HG02678 (cell line): ENCODE measurements around the gene CDC42BPG.

Source experiments
- ATAC-seq: cut with Tn5 transposase; IDR thresholded peaks from one replicate; pipeline ENCODE4 v1.9.1; 2021; ENCODE audit warnings: mild to moderate bottlenecking, moderate library complexity; ENCODE audit not compliant: unreplicated experiment

Gene CDC42BPG

DNA sequence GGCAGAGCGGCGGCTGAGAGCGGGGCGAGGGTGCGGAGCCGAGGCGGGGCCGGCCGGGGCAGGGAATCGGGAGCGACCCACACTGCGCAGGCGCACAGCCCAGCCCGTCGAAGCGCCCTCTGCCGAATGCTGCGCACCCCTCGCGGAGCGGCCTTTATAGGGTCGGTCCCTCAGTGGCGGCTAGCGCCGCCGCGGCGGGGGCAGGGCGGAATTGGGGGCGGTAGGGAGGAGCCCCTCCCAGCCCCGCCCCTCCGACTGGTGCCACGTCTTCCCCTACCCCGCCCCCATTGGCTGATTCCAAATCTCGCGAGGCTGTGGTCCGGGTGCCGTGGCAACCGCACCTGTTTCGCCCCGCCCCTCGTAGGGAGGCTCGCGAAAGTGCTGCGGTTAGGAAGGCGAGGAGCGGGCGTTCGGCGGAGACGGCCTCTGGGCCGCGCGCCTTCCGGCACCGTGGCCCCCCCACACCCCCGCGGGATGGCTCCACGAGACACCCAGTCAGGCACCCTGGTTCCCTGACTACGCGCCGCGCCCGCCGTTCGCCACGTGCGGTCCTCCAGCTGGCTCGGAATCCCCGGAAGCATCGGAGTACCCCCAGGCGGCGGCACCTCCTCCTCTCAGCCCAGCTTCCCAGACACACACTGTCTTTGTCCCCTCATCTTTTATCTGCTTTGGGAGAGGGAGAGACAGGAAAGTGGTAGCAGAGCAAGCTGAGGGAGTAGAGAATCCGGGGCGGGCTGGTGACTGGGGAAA, 34.2 kb upstream of the CDC42BPG start, which contains the start of gene EHD1:
EHD1 (minus strand) TSS at position 128 of the 750 bp plus-strand sequence. CDS start 157 bp downstream, outside the sequence.
- ATAC-seq = peak; percentile 71

DNA sequence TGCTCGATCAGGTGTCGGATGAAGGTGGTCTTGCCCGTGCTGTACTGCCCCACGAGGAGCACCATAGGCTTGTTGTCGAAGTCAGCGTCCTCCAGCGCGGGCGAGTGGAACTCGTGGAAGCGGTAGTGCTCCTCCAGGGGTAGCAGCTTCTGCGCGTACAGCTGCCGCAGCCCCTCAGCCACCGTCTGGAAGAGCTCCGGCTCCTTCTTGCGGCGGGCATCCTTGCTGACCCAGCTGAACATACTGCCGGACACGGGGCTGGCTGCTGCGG, 33.7 kb upstream of the CDC42BPG start:
- ATAC-seq = no peak

DNA sequence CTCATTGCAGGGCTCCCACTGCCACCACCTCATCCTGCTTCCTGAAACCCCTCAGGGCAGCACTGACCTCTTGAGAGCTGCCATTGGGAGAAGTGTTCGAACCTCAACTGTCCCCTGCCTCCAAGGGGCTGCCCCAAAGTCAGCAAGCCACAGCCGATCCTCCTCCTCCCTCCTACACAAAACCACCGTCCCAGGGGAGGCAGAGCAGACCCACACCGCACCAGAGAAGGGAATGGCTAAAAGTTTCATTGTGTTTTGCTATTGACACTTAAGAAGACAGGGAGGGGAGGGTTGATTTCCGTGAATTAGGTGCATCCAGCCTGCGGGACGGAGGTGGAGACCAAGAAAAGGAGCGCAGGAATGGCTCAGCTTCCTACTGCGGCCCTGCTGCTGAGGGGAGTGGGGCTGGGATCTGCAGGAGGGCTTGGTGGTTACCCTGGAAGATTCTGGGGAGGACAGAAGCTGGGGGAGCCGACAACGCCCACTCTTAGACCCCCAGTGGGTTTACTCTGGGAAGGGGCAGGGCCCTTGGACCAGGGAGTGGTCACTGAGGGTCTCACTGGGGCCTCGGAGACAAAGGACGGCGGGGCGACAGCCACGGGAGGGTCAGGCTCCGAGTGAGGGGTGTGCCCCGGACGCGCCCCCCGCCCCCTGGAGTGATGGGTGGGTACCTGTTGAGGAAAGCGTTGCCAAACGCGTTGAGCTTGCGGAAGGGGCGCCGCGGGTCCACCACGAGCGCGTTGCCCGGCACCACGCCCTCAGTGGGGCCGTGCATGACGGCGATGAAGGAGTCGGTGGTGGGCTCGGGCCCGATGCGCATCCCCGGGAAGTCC, 33.2 kb upstream of the CDC42BPG start:
- ATAC-seq = no peak

DNA sequence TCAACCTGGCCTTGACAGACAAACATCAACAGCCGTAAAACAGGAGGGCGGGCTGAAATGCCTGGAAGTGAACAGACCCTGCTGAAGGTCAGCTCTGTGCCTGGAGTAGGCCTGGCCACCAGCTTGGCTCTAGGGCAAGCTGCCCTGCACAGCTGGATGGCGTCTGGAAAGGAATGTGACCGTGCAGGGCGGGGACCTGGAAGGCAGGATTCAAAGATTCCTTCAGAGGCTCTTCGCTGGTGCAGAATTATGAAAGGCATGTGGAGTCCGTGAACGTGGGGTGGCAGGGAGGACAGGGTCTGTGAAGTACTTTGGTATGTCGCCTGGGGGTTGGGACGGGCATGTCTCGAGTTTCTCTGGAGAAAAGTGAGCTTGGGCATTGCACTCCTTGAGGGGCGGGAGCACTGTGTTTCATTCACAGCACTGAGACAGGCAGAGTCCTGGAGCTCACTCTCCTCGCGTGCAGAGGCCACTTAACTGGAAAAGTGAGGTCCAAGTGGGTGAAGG, 32.4 kb upstream of the CDC42BPG start:
- no peak for ATAC-seq

DNA sequence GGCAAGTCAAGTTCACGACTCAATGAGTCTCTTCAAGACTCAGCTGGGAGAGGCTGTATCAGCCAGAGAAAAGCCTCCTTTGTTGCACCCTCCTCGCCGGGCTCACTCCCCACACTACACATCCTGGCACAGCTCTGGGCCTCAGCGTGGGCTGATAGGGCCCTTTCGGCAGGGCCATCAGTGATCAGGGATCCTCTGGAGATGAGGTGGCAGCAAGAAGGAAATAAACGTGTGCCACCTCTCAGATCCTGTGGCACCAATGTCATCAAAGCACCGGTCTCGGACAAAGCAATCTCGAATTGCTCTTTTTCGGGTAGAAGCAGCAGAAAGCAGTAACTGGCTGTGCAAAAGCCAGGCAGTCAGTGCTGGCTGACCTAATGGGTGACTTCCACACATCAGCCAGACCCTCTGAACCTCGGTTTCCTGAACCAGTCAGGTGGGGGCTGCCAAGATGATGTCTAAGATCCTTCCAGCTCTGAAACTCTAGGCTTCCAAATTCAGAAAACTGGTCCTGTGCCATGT, 31.8 kb upstream of the CDC42BPG start:
- ATAC-seq = no peak

DNA sequence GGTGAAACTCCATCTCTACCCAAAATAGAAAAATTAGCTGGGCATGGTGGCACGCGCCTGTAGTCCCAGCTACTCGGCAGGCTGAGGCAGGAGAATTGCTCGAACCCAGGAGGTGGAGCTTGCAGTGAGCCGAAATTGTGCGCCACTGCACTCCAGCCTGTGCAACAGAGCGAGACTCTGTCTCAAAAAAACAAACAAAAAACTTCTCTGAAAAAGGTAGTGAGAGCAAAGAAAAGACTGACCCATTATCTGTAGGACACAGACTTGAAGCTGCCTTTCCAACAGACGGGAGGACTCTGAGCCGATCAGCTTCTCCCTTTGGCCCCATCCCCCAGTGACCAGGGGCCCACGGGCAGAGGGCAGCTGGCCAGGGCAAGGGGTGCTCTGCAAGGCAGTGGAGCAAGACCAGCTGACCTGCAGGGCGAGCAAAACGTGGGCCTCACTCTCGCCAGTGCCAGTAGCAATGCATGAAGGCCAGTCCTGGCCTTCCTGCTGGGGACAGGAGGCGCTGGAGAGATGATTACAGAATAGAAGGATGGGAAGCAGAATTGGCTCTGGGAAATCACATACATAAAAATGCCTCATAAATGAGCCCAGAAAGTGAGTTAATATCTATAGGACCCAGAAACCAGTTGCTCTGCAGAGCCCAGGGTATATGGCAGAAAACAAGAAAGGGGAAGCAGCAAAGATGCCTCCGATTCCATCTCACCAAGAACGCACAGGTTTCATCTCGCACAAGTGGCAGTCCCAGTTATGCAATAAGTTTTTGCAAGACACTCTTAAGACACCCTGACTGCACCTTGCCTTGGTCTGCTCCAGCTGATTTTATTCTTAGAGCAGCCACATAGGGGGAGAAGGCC, 31.1 kb upstream of the CDC42BPG start:
- no peak for ATAC-seq

DNA sequence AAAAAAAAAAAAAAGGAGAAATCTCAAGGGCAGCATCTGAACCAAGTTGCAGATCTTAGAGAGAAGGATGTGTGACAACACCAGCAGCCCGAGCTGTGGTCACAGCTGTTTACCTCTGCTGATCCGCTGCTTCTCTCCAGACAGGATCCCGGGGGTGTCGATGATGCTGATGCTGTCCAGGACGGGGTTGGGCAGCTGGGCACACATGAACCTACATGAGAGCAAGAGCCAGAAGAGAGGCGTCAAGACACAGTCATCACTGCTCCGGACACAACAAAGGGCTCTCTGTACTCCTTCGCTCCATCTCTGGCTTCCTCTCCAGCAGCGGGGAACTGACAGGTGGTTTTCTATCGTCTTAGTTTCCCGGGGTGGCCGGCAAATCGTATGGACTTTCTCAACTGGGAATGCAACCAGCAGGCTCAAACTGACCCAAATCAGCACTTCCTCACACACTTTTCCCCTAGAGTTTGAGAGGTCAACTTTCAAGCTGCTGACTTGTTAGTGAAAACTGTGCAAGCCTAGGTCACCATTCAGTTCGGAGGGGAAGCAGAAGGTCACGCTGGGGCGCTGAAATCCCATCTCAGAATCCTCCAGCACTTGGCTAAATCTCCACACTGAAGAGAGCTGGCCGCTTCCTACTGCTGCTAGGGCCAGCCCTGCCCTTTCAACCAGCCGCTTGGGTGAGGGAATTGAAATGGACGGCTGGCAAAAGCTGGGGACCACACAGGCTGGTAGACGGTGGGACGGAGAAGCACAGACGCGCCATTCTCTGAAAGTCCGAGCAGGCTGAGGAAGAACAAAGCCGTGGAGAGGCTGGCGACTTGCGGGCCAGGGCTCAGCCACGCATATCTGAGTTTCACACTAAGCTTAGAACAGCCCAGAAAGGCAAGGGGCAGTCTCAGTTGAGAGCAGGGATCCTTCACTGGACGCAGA, 30.1 kb upstream of the CDC42BPG start:
- no peak for ATAC-seq

DNA sequence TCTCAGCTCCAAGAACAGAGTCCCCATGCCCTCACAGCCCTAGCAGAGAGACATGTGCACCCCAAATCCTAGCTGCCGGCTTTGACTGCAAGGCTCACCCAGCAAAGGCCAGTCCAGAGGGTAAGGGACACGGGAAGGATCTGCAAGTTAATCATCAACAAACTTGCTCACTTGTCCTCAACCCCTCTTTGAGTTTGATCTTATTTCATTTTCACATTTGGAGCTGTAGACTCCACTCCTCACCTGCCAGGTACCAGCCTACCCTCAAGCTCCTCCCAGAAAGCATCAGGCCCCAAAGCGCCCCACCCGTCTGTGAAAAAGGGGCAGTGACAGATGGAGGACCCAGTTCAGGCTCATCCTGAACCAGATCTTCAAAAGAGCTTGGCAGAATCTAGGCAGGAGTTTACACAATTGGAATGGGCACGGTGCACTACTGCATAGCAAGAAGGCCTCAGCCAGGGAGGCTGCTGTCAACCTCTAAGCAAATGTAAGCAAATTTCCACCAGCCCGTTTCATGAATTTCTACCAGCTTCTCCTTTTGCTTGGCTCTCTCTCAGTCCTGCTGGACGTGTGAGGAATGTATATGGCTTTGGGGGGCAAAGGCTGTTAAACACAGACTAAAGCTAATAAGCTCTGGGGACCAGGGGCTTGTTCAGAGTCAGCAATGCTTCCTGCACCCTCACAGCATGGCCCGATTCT, 28.5 kb upstream of the CDC42BPG start:
- ATAC-seq = no peak

DNA sequence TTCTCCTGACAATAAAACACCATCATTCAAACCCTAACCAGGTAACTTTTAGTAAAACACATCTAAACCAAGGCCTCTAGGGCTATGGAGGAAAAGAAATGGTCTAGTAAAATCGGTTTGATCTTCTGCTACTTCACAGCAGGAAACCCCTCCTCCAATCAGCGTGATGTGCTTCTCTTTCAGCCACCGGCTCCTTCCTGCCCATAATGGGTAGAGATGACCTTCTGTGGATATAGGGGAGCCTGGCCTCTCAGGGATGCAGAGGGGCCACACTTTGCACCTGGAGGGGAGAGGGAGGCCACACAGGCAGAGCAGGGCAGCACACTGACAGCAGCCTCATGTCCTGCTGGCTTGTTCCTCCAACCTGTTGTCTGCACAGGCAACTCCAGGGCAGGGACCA, 27.0 kb upstream of the CDC42BPG start:
- no peak for ATAC-seq

DNA sequence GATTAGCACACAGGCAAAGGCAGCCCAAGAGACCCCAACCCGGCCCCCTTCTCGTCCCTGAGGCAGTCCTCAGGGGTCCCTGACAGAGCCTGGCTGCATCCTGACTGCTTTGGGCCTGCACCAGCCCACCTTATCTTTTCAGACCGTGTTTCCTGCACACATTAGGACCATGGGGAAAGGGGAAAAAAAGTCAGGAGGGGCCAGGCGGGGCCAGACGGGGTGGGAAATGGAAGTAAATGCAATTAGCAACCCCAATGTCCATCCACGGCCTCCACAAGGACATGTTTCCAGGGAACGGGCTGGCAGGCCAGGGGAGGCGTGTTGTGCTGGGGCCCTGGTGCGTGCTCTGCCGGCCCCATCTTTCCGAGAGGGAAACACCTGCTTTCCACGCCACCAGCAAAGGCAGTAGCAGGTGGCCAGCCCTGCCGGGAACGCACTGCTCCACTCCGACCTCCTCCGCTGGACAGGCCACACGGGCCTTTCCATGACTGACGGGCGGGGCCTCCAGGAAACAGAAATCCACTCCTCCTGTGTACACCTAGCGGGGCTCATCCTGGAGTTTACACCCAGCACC, 26.5 kb upstream of the CDC42BPG start:
- no peak for ATAC-seq

DNA sequence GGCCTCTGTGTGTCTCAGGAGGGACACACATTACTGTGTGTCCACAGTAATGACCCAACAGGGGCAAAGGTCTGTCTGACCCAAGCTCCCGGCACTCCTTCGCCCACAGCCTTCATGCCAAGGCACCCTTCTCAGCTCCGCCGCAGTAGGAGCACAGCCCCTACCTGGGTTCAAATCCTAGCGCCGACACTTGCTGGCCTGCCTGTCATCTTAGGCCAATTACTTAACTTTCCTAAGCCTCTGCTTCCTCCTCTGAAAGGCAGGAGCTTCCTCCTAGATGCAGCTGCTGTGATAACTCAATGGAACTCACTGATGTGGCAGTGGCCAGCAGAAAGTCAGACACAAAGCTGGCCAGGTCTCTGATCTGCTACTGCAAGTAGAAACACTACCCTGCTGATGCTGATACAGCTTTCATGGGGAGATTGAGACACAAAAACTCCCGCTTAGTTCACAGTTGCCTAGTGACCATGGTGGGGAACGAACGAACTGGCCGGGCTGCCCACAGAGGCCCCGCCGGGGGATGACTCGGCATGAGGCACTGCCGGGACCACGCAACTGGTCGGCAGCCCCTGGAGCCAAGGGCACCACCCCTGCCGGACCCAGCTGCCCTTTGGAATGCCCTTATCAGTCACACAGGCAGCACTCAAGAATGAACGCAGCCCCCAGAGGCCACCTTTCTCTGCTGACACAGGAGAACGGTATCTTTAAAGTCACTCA, 25.9 kb upstream of the CDC42BPG start:
- no peak for ATAC-seq

DNA sequence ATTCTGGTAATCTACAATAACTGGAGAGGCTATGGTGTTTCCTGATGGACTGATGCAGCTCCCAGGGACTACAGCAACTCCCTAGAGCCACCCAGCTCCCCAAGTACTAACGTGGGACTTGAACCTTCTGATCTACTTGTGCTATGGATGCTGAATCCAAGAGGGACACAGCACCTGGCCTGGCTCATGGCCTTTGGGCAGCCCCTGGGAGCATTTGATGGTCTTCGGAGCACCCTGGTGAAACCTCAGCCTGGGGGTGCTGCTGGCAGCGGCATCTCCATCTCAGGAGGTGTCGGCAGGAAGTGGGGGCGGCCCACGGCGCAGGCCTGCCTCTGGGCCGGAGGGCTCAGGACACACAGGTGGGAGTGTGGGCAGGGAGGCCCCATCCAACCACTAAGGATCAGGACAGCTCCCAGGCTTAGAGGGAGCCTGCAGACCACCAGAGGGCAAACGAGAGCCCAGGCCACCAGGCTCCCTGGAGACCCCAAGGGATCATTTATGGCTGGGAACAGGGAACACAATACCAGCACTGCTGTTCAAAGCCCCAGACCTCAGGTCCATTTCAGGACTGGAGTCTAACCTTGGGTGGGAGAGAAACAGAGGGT, 25.2 kb upstream of the CDC42BPG start:
- no peak for ATAC-seq

DNA sequence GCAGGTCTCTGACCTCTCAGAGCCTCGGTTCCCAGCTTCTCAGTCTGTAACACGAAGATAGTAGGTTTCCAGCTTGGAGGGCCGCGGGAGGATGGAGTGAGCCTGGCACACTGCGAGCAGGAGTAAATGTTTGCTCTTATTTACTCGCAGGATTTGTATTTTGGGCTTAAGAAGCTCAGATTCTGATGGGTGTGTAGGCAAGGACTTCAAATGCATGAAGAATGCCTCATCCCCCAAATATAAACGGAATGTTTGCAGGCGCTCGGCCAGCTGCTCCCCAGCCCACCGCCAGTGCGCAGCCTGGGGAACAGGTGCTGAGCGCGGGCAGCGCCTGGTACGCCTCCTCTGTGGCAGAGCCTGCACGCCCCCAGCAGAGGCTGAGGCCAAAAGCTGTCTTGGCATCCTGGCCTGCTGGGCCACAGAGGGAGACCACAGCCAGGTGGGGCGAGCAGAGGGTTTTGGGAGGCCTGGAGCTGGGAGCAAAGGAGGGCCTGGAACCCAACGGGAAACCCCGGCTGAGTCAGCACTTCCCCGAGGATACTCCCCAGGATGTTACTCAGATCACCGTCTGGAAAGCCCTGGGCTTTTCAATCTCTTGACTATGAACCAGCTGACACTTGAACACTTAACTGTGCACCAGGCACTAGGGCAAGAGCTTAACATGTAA, 24.6 kb upstream of the CDC42BPG start:
- ATAC-seq = no peak

DNA sequence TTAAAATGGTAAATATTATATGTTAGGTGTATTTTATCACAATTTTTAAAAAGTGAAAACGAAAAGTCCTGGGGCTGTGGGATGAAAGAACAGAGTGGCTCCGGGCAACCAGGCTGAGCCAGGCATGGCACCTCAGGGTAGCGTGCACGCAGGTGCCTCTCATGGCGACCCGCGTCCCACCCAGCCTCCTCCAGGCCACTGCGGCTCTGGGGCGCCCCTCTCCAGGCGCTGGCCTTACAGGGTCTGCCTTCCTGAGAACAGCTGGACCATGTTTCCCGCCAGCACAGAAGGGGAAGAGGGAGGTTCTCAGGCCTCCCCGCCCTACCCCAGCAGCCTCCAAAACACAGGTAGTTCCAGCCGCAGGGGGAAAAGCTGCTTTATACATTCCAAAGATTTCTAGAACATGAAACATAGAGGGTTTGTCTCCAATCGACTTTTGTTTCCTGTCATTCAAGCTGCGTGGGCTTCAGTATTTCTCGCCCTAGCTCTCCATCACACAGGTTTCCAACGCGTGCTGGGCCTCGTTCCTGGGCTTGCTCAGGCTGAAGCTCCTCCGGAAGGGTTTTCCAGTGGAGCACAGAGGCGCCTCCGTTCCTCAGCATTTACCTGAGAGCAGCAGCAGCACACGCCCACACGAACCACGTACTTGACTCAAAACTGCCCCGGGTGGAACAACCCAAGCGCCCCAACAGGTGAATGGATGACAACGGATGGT, 23.5 kb upstream of the CDC42BPG start:
- ATAC-seq = no peak

DNA sequence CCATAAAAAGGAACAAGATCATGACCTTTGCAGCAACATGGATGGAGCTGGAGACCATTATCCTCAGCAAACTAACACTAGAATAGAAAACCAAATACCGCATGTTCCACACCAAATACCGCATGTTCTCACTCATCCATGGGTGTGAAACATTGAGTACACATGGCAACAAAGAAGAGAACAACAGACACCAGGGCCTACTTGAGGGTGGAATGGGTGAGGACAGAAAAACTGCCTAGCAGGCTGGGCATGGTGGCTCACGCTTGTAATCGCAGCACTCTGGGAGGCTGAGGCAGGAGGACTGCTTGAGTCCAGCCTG, 21.7 kb upstream of the CDC42BPG start:
- ATAC-seq = no peak

DNA sequence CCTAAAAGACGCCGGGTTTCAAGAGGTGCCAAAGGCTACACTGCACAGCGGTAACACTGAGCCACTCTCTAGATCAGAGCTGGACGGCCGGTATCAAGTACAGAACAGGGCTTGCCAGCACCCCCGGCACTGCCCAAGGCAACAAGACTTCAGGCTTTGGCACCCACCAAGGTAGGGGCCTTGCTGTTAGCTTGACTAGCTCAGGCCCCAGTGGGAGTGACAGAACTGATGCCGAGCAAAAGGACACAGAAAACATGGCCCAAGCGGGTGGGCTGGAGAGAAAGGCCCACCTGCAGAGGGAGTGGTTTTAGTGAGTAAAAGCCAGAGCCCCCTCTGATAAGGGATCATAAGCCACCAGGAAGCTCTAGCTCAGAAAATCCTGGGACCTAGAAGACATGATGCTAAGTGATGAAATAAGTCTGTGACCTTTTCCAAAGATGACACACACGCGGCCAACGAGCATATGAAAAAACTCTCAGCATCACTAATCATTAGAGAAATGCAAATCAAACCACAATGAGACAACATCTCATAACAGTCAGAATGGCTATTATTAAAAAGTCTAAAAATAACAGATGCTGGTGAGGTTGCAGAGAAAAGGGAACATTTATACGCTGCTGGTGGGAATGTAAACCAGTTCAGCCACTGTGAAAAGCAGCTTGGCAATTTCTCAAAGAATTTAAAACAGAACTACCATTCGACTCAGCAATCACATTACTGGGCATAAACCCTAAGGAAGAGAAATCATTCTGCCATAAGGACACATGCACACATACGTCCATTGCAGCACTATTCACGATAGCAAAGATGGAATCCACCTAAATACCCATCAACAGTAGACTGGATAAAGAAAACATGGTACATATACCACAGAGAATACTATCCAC, 21.1 kb upstream of the CDC42BPG start:
- peak; percentile 40 for ATAC-seq
